GM21381 (cell line): ENCODE measurements around the gene DDAH1.

ENCODE experiments used
- ATAC-seq: cut with Tn5 transposase; IDR thresholded peaks from one replicate; pipeline ENCODE4 v1.9.1; 2021; ENCODE audit warnings: mild to moderate bottlenecking, moderate library complexity; ENCODE audit not compliant: unreplicated experiment

Gene DDAH1

DNA sequence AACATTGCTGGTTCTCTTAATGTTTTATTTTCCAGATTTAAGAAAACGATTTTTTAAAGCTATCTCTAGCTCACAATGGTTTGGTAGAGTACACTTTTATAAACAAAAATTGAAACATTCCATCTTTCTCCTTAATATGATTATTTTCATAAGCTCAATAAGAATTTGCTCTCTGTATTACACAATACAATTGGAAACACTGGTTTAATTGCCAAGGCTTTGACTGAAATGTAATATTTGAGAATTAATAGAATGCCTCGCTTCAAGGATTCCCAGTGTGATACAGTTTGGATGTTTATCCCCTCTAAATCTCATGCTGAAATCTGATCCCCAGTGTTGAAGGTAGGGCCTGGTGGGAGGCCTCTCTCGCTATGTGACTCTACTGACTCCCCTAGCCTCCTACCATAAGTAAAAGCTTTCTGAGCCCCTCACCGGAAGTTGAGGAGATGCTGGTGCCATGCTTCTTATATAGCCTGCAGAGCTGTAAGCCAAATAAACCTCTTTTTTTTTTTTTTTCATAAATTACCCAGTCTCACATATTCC is 67.4 kb downstream of the DDAH1 start:
- no peak for ATAC-seq

GRCh38 chr1:85396194-85396593 is 68.8 kb downstream of the DDAH1 start:
- no peak for ATAC-seq

- ATAC-seq: no peak
These were observed 70.8 kb downstream of the DDAH1 start for GRCh38 chr1:85394130-85394529.

DNA sequence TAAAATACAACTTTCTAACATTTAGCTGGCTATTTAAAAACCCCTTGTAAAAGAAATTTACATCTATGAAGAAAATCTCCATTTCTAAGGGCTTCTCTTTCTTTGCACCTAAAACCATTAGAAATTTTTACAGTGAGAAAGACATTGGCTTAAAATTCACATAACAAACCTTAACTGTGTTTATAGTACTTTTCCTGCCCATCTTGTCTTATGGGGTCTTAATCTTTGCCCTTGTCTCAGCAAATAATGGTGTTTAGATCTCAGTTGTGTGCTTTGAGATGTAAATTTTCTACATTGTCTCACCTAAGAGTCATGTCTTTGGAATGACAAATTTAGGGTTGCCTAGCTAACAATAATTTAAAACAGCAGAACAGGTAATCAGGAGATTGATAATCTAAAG is 71.5 kb downstream of the DDAH1 start:
- no peak for ATAC-seq

DNA sequence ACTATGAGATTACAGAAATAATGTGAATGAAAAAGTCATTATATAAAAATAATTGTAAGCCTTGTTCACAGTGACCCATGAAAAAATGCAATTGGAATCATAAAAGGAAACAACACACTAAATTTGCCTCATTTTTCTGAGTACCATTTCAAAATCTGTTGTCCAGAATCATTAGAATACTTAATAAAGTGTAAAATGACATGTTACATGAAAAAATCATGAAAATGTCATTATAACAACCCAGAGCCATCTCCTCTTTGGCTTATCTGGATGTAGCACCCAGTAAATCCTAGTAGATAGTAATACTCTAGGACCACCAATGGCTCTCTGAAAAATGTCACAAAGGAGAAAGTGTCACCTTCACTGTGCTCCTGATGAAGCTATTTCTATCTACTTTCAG is 76.5 kb downstream of the DDAH1 start:
- no peak for ATAC-seq

DNA sequence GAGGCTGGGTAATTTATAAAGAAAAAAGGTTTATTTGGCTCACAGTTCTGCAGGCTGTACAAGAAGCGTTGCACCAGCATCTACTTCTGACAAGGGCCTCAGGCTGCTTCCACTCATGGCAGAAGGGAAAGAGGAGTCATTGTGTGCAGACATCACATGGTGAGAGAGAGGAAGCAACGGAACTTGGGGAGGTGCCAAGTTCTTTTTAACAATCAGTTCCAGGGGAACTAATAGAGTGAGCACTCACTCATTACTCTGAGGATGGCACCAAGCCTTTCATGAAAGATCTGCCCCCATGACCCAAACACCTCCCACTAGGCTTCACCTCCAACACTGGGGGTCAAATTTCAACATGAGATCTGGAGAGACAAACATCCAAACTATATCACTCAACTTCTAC is 77.2 kb downstream of the DDAH1 start:
- ATAC-seq: no peak

DNA sequence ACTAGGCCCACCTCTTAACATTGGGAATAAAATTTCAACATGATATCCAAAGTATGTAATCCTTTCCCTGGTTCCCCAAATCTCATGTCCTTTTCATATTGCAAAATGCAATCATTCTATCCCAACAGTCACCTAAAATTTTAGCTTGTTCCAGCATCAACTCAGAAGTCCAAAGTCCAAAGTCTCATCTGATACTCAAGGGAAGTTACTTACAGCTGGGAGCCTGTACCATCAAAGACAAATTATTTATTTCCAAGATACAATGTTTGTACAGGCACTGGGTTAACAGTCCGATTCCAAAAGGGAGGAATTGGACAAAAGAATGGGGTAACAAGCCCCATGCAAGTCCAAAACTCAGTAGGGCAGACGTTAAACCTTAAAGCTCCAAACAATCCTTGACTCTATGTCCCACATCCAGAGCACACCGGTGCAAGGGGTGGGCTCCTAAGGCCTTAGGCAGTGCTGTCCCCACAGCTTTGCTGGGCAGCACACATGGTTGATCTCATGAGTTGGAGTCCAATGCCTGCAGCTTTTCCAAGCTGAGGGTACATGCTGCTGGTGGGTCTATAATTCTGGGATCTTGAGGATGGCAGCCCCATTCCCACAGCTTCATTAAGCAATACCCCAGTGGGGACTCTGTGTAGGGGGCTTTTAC is 78.8 kb downstream of the DDAH1 start:
- no peak for ATAC-seq

DNA sequence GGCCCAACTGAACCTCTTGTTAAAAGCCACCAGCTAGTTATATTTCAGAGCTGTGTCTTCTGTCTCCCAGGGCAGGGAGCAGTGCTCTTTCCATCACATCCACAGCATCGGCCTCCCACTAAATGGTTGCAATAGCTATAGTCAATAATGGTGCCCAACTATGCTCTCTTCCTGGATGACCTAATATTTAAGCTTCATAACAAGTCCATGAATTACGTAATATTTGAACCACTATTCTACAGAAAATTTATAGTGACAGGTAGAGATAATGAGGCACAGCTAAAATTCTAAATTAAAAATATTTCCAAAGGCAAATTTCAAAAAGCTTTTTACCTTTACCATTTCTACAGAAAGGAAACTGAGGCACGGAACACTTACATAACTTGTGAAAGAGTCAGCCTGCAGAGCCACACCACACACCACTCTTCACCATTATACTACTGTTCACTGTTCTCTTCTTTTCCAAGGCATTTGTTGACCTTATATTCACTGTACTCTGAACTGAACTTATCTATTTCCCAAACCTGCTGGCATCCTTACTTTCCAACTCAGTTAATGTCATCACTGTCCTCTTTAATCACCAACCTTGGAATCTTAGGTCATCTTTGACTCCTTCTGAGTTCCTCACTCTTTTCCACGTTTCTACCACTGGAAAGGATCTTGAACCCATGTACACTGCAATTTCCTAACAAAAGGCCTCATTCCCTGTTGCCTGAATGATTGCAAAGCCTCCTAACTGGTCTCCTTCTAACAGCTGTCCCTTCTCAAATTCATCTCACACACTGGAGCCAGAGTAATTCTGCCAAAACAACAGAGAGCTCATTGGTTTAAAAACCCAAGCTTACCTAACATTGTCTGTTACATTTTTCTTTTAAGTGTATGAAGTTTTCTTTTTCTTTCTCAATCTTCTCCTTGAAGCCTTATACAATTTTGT is 85.5 kb downstream of the DDAH1 start:
- no peak for ATAC-seq

- no peak for ATAC-seq
These were observed 86.4 kb downstream of the DDAH1 start for GRCh38 chr1:85378534-85378933.

- no peak for ATAC-seq
These were observed 88.6 kb downstream of the DDAH1 start for GRCh38 chr1:85376356-85376755.

DNA sequence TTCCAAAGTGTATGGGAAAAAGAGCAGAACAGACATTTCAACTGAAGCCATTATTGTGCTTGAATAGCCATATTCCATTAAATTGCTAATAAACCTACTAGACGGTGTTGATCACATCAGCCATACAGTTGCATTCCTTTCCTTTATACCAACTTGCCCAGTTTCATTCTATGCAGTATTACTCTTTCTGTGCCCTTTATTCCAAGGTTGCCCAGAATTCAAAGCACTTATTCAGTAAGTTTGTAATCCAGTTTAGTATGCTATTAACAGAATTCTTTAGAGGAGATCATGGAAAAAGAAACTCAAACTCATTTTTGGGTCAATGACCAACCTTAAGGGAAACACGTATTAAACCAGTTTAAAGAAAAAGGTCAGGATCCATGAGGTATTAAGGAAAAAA is 89.5 kb downstream of the DDAH1 start:
- no peak for ATAC-seq

- ATAC-seq: no peak
These were observed 90.8 kb downstream of the DDAH1 start for GRCh38 chr1:85374160-85374559.

DNA sequence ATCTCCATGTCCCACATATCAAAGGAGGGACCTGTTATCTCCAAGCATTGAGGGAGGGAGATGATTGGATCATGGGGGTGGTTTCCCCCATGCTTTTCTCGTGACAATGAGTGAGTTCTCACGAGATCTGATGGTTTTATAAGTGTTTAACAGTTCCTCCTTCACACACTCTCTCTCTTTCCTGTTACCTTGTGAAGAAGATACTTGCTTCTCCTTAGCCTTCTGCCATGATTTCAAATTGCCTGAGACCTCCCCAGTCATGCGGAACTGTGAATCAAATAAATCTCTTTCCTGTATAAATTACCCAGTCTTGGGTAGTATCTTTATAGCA is 91.6 kb downstream of the DDAH1 start:
- no peak for ATAC-seq

DNA sequence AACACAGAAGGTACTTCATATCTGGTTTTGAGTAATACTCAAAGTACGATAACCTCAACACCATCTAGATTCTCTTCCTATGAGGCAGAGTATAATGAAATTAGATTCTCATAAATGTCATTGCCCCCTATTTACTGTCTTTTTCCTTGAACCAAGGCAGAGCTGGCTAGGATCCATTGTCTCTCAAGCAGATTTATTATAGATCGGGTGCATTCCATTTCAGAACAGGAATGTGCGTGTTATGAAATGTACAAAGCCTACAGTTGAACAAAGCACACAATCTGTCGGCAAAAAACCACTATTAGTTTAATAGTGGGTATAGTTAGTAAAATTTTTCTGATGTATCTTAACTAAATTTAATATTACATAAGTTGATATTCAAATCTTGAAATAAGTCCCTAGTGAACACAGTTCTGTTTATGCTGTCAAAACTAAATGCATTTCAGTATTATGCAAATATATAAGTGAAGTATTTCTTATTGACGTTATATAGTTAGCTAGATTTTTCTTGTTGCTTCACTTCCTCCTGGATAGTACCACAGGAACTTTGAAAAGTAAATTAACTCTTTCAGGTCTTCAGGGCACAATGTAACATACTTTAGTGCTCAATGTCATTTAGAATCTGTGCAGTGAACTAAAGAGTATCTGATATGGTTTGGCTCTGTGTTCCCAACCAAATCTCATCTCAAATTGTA is 92.1 kb downstream of the DDAH1 start:
- ATAC-seq: no peak

DNA sequence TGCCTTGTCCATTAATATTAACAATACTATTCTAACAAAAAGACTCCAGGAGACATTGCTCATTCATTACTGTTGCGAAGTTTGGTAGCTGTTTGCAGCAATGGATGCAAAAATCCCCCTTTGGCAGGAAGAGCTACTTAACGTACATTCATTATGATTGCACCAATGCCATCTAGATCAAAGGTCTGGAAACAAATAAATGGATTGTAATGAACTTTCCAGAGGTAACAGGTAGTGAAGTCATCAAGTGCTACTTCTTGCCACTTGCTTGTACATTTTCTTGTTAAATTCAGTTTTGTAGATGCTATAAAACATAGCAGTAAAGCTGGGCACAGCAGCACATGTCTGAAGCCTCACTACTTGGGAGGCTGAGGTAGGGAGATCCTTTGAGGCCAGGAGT is 93.9 kb downstream of the DDAH1 start:
- ATAC-seq: no peak

DNA sequence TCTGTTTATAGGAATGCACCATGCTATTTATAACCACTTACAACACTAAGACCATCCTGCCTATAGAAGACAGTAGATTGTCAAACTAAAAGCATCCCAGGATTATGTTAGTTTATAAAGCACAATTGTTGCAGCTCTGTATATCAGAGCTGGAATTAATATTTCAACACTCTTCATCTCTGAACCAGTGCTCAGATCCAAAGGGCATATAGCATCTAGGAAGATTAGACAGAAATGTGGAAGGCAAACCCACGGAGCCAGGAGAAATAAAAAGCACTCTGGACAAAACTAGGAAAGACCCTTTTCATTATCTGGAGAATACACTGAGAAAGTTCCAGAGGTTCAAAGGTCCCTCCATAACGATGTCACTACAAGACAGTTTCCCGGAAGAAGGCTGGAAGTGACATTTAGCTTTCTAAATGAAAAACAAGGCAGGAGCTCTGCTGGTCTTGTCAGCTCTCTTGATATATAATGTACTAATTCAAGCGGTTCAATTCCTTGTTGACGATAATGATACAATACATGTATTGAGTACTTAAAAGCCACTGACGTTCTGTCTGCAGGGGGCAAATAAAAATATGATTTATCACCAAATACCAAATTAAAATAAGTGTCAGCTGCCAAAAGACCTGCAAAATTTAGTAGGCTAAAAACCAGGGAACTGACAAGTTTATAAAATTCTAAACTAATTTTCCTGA is 96.7 kb downstream of the DDAH1 start:
- ATAC-seq: no peak

DNA sequence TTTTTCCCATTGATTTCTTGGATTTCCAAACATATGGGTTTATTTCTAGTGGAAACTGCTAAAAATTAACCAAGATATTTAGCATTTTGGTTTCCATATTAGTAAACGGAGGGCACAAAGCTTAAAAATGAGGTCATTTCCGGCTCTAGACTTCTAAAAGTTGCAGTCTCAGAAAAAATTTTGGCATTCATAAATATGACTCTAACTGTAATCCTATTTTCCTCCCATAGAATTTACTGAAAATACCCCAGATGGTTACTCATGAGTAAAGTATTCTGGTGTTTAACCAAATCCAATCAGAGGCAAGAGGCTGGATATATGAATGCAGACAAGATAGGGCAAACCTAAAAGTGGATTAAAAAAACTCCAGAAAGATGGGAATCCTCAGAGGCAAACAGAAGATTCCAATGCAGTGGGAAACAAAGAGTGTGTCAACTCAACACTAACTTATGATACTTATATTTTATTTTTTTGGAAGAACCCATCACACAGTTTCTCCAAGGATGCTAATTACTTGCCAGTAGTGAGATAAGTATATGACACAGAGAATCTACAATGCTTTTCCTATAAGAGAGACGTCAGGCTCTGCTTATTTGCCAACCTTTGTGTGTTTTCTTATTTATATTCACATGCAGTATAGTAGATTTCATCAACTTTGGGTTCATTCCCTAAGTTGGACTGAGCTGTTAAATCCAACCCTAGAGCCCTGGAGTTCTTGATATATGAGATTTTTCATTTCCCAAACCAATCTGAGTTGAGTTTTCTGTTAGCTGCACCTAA is 98.4 kb downstream of the DDAH1 start:
- no peak for ATAC-seq

DNA sequence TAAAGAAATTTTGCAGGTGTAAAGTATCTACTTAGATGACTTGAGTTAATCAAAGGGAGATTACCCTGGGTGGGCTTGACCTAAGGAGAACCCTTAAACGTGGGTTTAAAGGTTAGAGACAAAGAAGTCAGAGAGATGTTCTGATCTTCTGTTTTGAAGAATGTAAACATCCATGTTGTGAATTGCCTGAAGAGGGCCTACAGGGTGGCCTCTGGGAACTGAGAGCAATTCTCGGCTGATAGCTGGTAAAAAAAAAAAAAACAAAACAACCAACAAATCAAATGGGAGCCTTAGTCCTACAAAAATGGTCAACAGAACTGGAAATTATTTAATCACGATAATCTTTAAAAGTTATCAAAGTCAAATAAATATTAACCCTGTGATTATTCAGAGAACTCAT is 99.1 kb downstream of the DDAH1 start:
- ATAC-seq: no peak

DNA sequence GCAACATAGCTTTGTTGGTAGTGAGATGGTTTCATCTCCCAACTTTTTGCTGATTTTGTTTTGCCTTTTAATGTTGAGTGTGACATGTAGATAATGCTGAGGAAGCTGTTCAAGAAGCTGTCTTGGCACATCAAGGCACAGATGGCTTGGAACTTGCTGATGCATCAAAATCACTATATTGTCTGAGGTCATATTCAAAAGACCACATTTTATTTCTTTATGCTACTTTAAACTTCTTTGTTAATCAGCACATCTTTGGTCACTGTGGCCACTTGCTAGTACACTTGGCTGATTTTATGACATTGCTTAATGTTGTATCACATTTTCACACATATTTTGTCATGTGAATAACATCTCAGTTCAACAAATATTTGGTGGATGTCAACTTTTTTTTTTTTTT is 101.4 kb downstream of the DDAH1 start:
- no peak for ATAC-seq

GRCh38 chr1:85363092-85363491 is 101.9 kb downstream of the DDAH1 start:
- no peak for ATAC-seq
